ENCODE results near the gene TMEM184A. TPM values are rescaled to one million over a fixed set of nuclear protein-coding genes. Genes with fewer than 3 reads are reported as not detected.

TMEM184A gene
- total and polyA plus RNA-seq, 2 of the 13 experiments (the other 11 are each of a cell fraction or from before 2014, with no cell fraction given): 9.5 to 20.4 TPM

DNA sequence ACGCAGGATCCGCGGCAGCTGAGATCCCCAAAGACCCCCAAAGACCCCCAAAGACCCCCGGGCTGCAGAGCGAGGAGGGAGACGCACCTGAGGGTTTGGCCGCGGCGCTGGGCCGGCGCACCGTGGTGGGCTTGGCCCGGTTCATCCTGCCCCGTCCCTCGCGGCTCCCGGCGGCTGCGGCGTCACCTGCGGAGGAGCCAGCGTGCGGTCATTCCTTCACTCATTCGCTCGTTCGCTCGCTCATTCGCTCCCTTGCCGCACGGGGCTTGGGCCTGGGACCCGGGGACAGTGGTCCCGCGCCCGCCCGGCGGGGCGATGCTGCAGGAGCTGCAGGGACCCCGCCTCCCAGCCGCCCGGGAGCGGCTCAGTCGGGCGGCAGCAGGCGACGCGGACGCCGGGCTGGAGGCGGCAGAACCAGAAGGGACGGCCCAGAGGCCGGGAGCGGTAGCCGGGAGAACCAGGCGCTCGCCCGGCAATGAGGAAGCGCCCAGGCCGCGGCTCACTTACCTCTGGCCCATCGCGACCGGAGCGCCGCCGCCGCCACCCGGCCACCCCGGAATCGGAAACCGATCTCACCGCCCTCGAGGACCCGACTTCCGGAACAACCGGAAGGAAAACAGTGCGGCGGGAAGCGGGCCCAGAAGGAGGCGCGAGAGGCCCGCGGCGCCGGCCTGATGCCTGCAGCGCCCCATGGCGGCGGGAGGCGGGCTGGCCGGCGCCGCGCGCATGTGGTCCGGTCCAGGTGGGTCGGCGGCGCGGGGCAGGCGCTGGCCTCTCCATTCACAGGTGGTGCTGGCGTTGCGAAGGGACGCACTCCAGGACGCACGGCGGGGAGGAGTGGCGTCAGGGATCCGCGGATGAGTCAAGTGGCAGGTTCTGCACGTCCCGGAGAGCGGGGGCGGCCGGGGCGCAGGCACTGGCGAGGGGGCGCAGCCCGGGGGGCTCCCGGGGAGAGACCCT lies 51.9 kb downstream of the TMEM184A start, which contains the start of gene INTS1 (continued):
- TF ChIP-seq ATAD3A (CRISPR knock-in tag; IDR thresholded peaks at IDR 0.05): no peak
- TF ChIP-seq, protein P1, sequence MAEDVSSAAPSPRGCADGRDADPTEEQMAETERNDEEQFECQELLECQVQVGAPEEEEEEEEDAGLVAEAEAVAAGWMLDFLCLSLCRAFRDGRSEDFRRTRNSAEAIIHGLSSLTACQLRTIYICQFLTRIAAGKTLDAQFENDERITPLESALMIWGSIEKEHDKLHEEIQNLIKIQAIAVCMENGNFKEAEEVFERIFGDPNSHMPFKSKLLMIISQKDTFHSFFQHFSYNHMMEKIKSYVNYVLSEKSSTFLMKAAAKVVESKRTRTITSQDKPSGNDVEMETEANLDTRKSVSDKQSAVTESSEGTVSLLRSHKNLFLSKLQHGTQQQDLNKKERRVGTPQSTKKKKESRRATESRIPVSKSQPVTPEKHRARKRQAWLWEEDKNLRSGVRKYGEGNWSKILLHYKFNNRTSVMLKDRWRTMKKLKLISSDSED (CRISPR knock-in tag; IDR thresholded peaks at IDR 0.05): no peak
- TF ChIP-seq, protein P2, sequence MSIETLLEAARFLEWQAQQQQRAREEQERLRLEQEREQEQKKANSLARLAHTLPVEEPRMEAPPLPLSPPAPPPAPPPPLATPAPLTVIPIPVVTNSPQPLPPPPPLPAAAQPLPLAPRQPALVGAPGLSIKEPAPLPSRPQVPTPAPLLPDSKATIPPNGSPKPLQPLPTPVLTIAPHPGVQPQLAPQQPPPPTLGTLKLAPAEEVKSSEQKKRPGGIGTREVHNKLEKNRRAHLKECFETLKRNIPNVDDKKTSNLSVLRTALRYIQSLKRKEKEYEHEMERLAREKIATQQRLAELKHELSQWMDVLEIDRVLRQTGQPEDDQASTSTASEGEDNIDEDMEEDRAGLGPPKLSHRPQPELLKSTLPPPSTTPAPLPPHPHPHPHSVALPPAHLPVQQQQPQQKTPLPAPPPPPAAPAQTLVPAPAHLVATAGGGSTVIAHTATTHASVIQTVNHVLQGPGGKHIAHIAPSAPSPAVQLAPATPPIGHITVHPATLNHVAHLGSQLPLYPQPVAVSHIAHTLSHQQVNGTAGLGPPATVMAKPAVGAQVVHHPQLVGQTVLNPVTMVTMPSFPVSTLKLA (IDR thresholded peaks at IDR 0.05): peak; percentile 60
- TF ChIP-seq SIN3A (IDR thresholded peaks at IDR 0.05; ENCODE audit: borderline replicate concordance, low read depth, low read length): peak; percentile 85; the same call in 1 of the 2 replicates
- TF ChIP-seq KDM4B (CRISPR knock-in tag; IDR thresholded peaks at IDR 0.05): peak; percentile 51; the same call in 1 of the 2 replicates
- TF ChIP-seq ZNF850 (CRISPR knock-in tag; conservative IDR thresholded peaks at IDR 0.05): no peak
- TF ChIP-seq, protein P3, sequence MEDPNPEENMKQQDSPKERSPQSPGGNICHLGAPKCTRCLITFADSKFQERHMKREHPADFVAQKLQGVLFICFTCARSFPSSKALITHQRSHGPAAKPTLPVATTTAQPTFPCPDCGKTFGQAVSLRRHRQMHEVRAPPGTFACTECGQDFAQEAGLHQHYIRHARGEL (CRISPR knock-in tag; IDR thresholded peaks at IDR 0.05): no peak
- no peak for TF ChIP-seq ZFP36 (IDR thresholded peaks at IDR 0.05; ENCODE audit: borderline replicate concordance, low read depth, low read length, partially characterized antibody)
- TF ChIP-seq ZNF232 (CRISPR knock-in tag; IDR thresholded peaks at IDR 0.05; ENCODE audit: borderline replicate concordance): no peak
- 0 out of 2 replicates have a peak, but pooled peaks have one; percentile 56 for TF ChIP-seq ZNF543 (CRISPR knock-in tag; IDR thresholded peaks at IDR 0.05)
- peak; percentile 75 for TF ChIP-seq ELF3 (CRISPR knock-in tag; IDR thresholded peaks at IDR 0.05)
- TF ChIP-seq, protein P4, sequence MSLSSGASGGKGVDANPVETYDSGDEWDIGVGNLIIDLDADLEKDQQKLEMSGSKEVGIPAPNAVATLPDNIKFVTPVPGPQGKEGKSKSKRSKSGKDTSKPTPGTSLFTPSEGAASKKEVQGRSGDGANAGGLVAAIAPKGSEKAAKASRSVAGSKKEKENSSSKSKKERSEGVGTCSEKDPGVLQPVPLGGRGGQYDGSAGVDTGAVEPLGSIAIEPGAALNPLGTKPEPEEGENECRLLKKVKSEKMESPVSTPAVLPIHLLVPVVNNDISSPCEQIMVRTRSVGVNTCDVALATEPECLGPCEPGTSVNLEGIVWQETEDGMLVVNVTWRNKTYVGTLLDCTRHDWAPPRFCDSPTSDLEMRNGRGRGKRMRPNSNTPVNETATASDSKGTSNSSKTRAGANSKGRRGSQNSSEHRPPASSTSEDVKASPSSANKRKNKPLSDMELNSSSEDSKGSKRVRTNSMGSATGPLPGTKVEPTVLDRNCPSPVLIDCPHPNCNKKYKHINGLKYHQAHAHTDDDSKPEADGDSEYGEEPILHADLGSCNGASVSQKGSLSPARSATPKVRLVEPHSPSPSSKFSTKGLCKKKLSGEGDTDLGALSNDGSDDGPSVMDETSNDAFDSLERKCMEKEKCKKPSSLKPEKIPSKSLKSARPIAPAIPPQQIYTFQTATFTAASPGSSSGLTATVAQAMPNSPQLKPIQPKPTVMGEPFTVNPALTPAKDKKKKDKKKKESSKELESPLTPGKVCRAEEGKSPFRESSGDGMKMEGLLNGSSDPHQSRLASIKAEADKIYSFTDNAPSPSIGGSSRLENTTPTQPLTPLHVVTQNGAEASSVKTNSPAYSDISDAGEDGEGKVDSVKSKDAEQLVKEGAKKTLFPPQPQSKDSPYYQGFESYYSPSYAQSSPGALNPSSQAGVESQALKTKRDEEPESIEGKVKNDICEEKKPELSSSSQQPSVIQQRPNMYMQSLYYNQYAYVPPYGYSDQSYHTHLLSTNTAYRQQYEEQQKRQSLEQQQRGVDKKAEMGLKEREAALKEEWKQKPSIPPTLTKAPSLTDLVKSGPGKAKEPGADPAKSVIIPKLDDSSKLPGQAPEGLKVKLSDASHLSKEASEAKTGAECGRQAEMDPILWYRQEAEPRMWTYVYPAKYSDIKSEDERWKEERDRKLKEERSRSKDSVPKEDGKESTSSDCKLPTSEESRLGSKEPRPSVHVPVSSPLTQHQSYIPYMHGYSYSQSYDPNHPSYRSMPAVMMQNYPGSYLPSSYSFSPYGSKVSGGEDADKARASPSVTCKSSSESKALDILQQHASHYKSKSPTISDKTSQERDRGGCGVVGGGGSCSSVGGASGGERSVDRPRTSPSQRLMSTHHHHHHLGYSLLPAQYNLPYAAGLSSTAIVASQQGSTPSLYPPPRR (CRISPR knock-in tag; IDR thresholded peaks at IDR 0.05; ENCODE audit: borderline replicate concordance): 0 out of 2 replicates have a peak, but pooled peaks have one; percentile 27
- TF ChIP-seq JUND (CRISPR knock-in tag; IDR thresholded peaks at IDR 0.05): no peak
- TF ChIP-seq ZNF788 (CRISPR knock-in tag; IDR thresholded peaks at IDR 0.05; ENCODE audit: borderline replicate concordance): peak; percentile 62; the same call in 1 of the 2 replicates
- TF ChIP-seq NCOR1 (IDR thresholded peaks at IDR 0.05; ENCODE audit: borderline replicate concordance, low read length): no peak
- TF ChIP-seq ZKSCAN8 (CRISPR knock-in tag; IDR thresholded peaks at IDR 0.05; ENCODE audit: borderline replicate concordance): no peak
- TF ChIP-seq ZNF746 (CRISPR knock-in tag; IDR thresholded peaks at IDR 0.05): no peak

Data from HepG2 (cell line).